SW 1271 (cell line): ENCODE measurements around the gene CEP70.
"Not testable (repeated sequence)": the region's sequence is repeated elsewhere in the genome, so short reads cannot be mapped to it uniquely, and the experiment has no call there.

Source experiments
- DNase-seq, 2 experiments: peaks; one replicate each; lab custom pipeline; 2025; lab: John Stamatoyannopoulos, UW

CEP70 gene

DNA sequence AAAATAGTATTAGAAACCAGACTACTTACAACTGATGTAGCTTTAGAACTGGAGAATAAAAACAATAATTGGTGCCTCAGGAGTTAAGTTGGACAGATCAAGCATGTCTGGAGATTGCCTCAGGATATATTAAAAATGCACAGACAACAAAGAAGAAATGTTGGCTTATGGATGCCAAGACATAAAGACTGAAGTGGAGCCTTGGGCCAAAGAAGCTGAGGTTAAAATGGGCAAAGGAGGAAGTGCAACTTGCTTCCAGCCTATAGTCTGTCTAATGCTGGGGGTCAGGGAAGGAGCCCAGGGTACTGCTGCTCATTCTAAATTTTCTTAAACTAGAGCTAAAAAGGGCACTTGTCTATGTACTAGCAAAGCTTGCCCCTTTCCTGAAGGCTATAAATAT is 82.1 kb downstream of the CEP70 start:
- no peak for DNase-seq

DNA sequence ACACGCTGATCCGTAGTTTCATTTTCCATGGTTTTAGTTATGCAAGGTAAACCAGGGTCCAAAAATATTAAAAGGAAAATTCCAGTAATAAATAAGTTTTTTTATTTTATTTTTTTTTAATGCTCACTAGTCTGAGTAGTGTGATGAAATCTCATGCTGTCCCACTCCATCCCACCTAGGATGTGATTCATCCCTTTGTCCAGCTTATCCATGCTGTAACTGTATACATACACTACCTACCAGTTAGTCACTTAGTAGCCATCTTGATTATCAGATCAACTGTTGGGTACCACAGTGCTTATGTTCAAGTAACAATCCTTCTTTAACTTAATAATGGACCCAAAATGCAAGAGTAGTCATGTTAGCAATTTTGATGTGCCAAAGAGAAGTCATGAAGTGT is 84.5 kb downstream of the CEP70 start:
- DNase-seq = no peak

DNA sequence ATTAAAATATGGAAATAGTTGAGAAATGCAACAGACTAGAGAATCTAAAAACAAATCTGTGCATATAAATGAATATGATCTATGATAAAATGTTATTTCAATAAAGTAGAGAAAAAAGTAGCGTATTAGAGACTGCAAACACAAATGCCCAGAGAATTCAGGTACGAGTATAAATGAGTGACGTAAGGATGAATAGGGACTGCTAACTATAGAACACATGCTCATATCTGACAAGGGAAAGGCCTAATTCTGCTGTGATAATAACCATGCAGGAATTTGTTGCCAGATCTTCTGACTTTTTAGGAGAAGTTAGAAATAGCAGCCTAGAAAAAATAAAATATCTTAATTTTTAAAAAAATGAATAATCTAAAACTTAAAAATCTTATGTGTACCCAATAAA is 86.5 kb downstream of the CEP70 start:
- DNase-seq = no peak

DNA sequence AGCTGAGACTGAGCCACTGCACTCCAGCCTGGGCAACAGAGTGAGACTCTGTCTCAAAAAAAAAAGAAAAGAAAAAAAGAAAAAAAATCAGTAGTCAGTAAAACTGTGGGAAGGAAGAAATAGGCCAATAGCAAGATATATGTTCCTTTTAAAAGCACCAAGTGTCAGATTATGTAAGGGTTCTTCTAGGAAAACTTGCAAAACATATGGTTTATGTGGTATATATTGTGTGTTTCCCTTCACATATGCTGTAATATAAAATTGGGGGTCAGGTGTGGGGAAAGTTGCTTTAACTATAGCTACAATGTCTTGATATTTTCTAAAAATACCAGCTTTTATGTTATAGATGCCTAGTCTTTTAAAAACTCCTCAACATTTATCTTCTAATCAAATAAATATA is 95.1 kb downstream of the CEP70 start:
- DNase-seq = no peak

DNA sequence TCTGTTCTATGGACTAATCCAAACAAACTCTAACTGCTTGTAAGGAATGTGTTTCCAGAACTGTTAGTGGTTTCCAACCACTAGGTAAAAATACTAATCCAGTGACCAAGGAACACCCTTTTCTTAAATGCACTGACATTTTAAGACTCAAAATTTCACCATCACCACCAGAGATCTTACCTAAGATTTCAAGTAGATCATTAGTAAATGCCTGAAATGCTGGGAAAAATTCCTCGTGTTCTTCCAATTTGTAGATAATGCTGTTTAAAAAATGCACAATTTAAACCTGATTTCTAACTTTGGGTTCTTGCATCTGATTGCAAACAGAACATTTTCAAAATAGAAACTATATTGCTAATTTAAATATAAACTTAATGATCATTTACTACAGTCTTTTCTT is 96.2 kb downstream of the CEP70 start:
- no peak for DNase-seq

DNA sequence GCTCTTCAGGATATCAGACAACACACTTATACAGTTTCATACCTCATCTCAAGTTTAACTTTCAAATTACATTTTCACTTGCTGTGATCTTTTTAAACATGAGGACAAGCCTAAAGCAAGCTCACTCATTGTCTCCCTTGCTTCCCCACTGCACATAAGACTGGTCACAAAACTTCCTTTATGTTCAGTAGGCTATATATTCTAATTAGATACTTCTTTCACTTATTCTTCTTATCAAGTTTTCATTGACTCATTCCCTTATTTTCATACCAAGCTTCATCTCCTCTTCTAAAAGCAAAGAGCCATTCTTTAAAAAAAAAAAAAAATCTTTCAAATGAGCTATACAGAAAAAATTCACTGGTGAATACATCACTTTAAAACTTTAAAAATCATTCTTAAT is 97.0 kb downstream of the CEP70 start:
- no peak for DNase-seq

DNA sequence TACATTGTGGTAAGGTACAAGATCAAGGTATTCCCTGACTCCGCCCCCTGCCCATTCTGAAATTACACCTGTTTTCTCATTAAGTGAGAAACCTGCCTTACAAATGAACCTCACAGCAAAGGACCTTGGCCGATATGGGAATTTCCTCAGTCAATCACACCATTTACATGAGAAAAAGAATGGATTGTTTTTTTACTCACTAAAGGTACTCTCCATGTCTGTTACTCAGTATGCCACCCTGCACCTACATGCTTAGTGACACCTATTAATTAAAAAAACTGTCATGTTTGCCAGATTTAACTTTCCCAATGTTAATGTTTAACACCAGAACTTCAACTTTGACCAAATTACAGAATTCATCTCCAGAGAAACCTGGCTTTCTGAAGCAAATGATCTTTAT is 97.6 kb downstream of the CEP70 start:
- DNase-seq = no peak

DNA sequence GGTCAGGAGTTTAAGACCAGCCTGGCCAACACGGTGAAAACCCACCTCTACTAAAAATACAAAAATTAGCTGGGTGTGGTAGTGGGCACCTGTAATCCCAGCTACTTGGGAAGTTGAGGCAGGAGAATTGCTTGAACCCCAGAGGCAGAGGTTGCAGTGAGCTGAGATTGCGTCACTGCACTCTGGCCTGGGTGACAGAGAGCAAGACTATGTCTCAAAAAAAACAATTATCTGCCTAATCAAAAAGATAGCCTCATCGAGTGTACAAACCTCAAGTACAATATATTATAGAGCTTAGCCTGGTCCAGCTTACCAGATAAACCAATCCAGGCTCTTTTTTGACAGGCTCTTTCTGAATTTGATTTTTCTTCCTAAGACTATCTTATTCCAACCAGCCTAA is 98.4 kb downstream of the CEP70 start:
- DNase-seq = not testable (repeated sequence)

DNA sequence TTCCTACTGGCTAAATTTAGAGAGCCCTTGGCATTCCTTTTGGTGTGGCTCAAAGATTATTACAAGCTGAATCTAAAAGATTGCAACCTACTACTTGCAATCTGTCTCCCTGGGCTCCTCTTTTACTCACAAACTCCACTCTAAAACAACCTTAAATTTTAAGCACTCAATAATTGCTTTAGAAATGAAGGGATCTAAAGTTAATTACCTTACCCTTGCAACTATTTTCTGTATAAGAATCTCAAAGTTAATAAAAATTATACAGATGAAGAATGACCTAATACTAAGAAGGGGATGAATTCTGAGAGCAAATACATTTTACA is 99.5 kb downstream of the CEP70 start:
- DNase-seq = no peak

DNA sequence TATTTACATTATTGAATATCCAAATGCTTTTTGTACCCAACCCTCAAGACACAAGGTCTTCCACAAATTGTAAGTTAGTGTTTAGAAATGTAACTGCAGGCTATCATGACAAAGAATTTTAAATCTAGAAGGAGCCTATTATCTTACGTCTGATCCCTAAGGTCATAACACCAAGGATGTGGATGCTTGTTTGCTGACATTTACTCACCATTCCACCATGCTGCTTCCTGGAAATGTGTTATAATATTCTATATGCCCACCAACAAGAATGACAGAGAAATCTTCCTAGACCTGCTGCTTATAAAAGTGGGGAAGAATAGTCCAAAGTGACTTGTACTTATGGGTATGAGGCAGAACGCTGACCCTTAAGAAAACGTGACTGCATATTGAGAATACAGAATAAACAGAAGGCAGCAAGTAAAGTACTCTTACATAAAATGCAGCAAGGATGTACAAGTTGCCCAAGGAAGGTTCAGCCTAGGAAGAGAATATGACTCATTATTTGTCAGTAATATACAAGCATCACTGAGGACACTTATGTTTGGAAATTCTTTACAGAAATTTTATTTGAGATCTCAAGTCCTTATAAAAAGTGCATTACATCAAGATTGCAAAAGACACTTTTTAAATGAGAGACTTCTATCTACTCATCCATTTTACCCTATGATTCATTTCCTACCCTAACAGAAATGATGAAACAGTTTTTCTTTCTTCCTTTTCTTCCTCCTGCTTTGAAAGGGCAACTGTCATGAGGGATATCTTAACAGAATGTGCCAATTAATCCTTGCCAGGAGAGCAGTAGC is 100.1 kb downstream of the CEP70 start:
- peak in 1 of 2 experiments; percentile 50 for DNase-seq

DNA sequence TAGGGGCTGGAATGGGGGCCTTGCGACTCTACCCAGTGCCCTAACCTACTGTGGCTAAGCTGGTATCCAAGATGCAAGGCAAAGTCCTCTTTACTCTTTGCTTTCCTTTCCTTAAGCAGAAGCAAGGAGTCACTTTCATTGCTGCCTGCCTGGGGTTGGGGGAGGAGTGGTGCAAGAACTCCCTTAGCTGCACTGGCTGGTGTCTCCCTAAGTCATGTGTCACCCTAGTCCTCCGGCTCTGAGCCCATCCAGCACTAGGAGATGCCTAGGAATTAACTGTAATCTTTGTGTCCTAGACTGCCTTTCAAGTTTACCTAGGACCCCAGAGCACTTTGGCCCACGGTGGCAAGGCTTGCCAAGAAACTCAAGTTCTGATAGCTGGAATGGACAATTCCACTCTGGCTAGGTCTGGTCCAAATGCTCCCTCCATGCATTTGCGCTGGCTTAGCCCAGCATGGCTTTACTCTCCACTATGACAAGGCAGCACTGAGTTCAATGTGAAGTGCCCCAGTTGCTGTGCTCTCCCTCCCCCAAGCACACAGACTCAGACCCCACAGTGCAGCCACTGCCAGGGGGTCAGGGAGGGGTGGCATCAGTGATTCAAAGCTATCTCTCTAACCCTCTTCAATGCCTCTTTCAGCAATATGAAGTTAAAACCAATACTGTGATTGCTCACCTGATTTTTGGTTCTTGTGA is 100.9 kb downstream of the CEP70 start:
- no peak for DNase-seq

DNA sequence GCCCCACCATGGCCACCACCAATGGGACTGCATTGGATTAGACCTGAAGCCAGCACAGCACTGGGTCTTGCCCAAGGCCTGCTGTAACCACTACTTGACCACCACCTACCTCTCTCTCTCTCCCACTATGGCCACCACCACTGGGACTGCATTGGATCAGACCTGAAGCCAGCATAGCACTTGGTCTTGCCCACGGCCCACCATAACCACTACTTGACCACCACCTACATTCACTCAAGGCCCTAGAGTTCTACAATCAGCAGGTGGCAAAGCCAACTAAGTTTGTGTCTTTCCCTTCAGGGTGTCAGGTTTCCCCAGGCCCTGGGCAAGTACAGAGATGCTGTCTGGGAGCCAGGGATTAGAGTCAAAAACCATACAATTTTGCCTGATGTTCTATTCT is 102.1 kb downstream of the CEP70 start:
- no peak for DNase-seq

DNA sequence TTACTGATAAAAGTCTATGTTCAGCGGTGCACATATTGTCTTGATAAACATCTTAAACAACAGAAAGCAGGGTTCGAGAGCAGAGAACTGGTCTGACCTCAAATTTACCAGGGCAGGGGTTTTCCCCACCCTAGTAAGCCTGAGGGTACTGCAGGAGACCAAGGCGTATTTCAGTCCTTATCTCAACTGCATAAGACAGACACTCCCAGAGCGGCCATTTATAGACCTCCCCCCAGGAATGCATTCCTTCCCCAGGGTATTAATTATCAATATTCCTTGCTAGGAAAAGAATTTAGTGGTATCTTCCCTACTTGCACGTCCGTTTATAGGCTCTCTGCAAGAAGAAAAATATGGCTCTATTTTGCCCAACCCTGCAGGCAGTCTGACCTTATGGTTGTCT is 107.5 kb downstream of the CEP70 start:
- DNase-seq = not testable (repeated sequence)

DNA sequence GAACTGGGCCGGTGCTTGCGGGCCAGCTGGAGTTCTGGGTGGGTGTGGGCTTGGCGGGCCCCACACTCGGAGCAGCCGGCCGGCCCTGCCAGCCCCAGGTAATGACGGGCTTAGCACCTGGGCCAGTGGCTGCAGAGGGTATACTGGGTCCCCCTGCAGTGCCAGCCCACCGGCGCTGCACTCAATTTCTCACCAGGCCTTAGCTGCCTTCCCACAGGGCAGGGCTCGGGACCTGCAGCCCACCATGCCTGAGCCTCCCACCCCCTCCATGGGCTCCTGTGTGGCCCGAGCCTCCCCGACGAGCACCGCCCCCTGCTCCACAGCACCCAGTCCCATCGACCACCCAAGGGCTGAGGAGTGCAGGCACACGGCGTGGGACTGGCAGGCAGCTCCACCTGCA is 109.4 kb downstream of the CEP70 start:
- DNase-seq = not testable (repeated sequence)

DNA sequence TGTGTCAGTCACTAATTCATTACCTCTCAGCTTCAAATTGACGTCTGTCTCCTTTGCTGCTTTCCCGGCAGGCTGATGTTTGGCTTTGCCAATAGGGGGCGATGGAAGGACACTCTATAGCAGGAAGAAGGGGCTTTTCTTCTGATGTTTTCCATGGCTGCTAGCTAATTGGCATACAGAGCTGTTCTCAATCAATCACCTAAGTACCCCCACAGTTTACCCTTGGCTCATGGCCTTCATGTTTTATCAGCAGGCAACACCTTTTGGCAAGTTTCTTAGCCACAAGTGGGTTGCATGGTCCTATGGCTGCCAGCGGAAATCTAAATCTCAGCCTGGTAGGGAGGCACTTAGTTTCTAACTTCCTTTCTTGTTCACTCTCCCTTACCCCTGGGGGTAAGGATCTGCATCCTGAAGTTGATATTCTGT is 114.6 kb downstream of the CEP70 start:
- DNase-seq = peak in 1 of 2 experiments; percentile 48

DNA sequence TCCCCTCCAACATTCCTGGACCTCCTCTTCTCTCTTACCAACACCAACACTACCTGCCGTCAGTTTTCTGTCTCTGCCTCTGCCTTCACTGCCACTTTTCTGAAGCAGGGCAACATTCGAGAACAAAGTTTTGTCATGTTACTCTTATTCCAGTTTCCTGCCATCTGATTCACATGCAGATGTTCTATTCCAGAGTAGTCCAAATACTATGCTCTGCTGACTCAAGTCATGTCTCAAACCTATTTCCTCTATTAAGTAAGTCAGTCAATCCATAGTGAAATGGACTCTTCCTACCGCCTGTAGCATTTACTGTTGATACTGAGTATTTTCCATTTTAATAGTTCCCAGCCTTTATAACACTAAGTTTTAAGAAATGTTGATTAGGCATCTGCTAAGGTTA is 116.3 kb downstream of the CEP70 start:
- no peak for DNase-seq

DNA sequence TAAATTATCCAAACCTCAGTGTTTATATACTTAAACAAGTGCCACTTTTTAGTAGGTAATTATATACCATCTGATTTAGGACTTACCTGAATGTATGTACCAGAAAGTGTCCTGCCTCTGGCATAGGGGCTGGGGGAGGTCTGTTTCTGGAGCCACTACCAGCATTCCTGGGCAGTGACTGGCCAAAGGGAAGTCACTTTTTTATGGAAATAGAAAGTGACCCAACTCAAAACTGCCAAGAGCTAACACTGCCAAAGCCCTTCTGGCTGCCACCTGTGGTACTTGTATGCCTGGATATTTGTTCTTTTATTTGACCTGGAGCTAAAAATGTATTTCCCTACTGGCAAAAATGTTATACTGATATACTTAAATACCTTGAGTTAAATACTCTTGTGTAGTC is 116.9 kb downstream of the CEP70 start:
- no peak for DNase-seq

DNA sequence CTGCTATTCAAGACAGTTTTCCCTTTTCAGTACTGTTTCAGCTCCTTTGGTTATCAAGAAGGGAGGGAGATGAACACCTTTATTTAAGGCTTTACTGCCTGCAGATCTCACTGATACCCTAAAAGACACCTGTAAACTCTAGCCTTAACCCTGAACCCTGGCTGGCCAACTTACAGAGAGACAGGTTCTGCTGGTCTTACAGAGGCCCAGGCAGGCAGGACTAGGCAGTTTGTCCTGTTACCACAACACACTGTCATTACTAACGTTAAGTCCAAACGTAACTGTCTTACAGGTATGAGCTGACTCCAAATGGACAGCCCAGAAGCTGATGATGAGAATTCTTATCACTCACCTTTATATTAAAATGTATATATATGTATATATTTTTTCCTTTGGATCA is 117.5 kb downstream of the CEP70 start:
- no peak for DNase-seq

DNA sequence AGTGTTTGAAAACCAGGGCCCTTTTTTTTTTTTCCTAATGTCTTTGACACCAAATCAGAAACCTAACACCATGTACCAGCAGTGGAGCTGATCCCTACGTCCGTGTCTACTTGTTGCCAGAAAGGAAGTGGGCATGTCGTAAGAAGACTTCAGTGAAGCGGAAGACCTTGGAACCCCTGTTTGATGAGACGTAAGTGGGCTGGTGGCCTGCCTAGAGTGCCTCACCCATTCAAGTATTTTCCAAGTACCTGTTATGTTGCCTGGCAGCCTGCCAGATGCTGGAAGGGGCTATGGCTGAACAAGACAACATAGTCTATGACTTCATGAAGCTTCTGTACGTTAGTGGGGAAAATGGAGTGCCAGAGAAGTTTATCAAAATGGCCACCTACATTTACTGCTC is 119.9 kb downstream of the CEP70 start:
- DNase-seq = no peak

DNA sequence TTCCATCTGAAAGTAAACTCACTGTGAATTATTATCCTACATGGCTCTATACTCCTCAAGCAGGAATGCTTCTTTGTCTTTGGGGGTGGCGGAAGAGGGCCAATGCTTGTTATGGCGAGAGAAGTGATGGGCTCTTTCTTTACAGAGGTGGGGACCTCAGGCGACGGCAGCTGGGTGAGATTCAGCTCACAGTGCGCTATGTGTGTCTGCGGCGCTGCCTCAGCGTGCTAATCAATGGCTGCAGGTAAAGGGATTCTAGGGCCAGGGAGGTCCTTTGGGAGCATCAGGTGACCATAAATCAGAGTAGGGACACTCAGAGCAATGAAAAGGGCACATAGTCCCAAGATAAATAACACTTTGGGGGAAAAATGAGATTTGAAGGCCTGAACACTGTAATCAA is 120.7 kb downstream of the CEP70 start:
- DNase-seq = no peak

DNA sequence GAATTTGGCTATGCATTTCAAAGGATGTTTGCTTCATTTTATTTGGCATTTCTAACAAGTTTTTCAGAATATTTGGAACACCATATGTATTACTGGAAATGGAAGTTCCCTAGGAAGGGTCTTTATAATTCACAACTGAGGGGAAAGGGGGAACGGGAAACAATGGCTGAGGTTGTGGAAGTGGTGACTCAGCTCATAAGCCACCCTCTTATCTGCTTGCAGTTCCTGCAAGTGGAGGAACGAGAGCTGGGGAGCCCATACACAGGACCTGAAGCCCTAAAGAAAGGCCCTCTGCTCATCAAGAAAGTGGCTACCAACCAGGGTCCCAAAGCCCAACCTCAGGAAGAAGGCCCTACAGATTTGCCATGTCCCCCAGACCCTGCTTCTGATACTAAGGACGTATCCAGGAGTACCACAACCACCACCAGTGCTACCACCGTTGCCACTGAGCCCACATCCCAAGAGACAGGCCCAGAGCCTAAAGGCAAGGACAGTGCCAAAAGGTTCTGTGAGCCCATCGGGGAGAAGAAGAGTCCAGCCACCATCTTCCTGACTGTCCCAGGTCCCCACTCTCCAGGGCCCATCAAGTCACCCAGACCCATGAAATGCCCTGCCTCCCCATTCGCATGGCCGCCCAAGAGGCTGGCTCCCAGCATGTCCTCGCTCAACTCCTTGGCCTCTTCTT is 121.8 kb downstream of the CEP70 start:
- no peak for DNase-seq

DNA sequence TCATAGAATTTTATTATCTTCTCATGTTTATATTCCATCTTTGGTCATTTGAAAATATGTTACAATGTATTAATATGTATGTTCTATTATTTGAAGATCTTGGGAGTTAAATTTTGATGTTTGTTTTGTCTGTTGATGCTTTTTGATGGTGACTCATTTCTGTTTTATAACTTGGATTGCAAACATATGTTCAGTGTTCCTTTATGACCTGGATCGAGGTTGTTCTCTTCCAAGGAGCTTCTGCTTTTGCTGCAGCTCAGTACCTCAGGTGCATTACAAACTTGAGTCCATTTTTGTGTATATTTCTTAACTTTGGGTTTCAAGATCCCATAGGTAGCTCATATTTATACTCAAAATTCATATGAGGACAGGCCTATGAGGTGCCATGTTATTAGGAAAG is 122.6 kb downstream of the CEP70 start:
- no peak for DNase-seq

DNA sequence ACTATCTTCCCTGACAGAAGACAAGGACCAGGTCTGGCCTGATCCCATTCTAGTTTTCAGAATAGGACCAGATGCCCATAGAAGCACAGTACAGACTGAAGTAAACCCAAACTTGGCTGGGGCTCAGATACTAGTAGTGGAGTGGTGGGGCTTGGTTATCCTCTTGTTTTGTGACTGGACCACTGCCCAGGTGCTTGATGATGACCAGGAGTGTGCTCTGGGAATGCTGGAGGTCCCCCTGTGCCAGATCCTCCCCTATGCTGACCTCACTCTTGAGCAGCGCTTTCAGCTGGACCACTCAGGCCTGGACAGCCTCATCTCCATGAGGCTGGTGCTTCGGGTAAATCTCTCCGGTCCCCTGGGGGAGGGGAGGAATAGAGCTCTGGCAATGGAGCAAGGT is 123.4 kb downstream of the CEP70 start:
- DNase-seq = no peak
